HG03575 (cell line): ENCODE data around the gene SERPINA4.

ENCODE experiments used
- ATAC-seq: cut with Tn5 transposase; IDR thresholded peaks from one replicate; pipeline ENCODE4 v1.9.1; 2021; ENCODE audit not compliant: unreplicated experiment, insufficient number of reproducible peaks, low FRiP score; ENCODE audit errors: extremely low read depth

Gene SERPINA4

GRCh38 chr14:94541234-94541975 lies 19.8 kb upstream of the SERPINA4 start:
- ATAC-seq: no peak

GRCh38 chr14:94542111-94542810 lies 19.0 kb upstream of the SERPINA4 start:
- ATAC-seq: no peak

GRCh38 chr14:94542811-94543440 lies 18.3 kb upstream of the SERPINA4 start:
- ATAC-seq: no peak

GRCh38 chr14:94543449-94544124 lies 17.7 kb upstream of the SERPINA4 start:
- ATAC-seq: no peak

GRCh38 chr14:94544726-94545125 lies 16.5 kb upstream of the SERPINA4 start:
- ATAC-seq: no peak

GRCh38 chr14:94545131-94545841 lies 16.0 kb upstream of the SERPINA4 start:
- no peak for ATAC-seq

GRCh38 chr14:94547151-94547680 lies 14.0 kb upstream of the SERPINA4 start:
- ATAC-seq: no peak

GRCh38 chr14:94547726-94548125 lies 13.5 kb upstream of the SERPINA4 start:
- no peak for ATAC-seq

- ATAC-seq: no peak
Observed at GRCh38 chr14:94548131-94548998, 12.9 kb upstream of the SERPINA4 start.

GRCh38 chr14:94548999-94549985 lies 11.9 kb upstream of the SERPINA4 start:
- ATAC-seq: no peak

GRCh38 chr14:94550041-94550440 lies 11.2 kb upstream of the SERPINA4 start:
- no peak for ATAC-seq

GRCh38 chr14:94555991-94556390 lies 5.3 kb upstream of the SERPINA4 start:
- no peak for ATAC-seq

GRCh38 chr14:94557327-94557726 lies 3.9 kb upstream of the SERPINA4 start:
- no peak for ATAC-seq

GRCh38 chr14:94558842-94559241 lies 2.4 kb upstream of the SERPINA4 start:
- no peak for ATAC-seq

GRCh38 chr14:94559638-94560290 lies 1.5 kb upstream of the SERPINA4 start:
- no peak for ATAC-seq

- ATAC-seq: no peak
Observed at GRCh38 chr14:94560291-94560665, 964 bp upstream of the SERPINA4 start.
